Activated CD4-positive, alpha-beta T cell treated with anti-CD3 and anti-CD28 coated beads for 1 hour (primary cell): ENCODE results near the gene ARHGAP12.
"Not testable (repeated sequence)": the region's sequence is repeated elsewhere in the genome, so short reads cannot be mapped to it uniquely, and the experiment has no call there.

Experiments
- DNase-seq: peaks from one replicate; pipeline ENCODE4 v3.0.0-alpha.2; 2020

ARHGAP12 gene

GRCh38 chr10:31923389-31923788, 5.2 kb downstream of the ARHGAP12 start:
- no peak for DNase-seq

GRCh38 chr10:31921031-31921430, 7.6 kb downstream of the ARHGAP12 start:
- DNase-seq: no peak

- DNase-seq: no peak
Measured at GRCh38 chr10:31920538-31920937, 8.1 kb downstream of the ARHGAP12 start.

- DNase-seq: no peak
Measured at GRCh38 chr10:31918671-31919409, 9.8 kb downstream of the ARHGAP12 start.

- DNase-seq: no peak
Measured at GRCh38 chr10:31914370-31914769, 14.3 kb downstream of the ARHGAP12 start.

- no peak for DNase-seq
Measured at GRCh38 chr10:31912898-31913850, 15.5 kb downstream of the ARHGAP12 start.

GRCh38 chr10:31912289-31912688, 16.3 kb downstream of the ARHGAP12 start:
- no peak for DNase-seq

- no peak for DNase-seq
Measured at GRCh38 chr10:31910016-31910415, 18.6 kb downstream of the ARHGAP12 start.

- no peak for DNase-seq
Measured at GRCh38 chr10:31908157-31908556, 20.5 kb downstream of the ARHGAP12 start.

GRCh38 chr10:31906039-31906438, 22.6 kb downstream of the ARHGAP12 start:
- no peak for DNase-seq

GRCh38 chr10:31905586-31905985, 23.0 kb downstream of the ARHGAP12 start:
- no peak for DNase-seq

GRCh38 chr10:31902625-31903024, 26.0 kb downstream of the ARHGAP12 start:
- DNase-seq: no peak

GRCh38 chr10:31897506-31897905, 31.1 kb downstream of the ARHGAP12 start:
- no peak for DNase-seq

GRCh38 chr10:31896968-31897384, 31.7 kb downstream of the ARHGAP12 start:
- DNase-seq: no peak

- not testable (repeated sequence) for DNase-seq
Measured at GRCh38 chr10:31895722-31896121, 32.9 kb downstream of the ARHGAP12 start.

- no peak for DNase-seq
Measured at GRCh38 chr10:31888442-31888841, 40.2 kb downstream of the ARHGAP12 start.

GRCh38 chr10:31887850-31888249, 40.8 kb downstream of the ARHGAP12 start:
- DNase-seq: no peak

GRCh38 chr10:31886885-31887284, 41.7 kb downstream of the ARHGAP12 start:
- no peak for DNase-seq

GRCh38 chr10:31885971-31886370, 42.7 kb downstream of the ARHGAP12 start:
- no peak for DNase-seq

GRCh38 chr10:31884386-31884785, 44.2 kb downstream of the ARHGAP12 start:
- DNase-seq: no peak

- DNase-seq: no peak
Measured at GRCh38 chr10:31883397-31883796, 45.2 kb downstream of the ARHGAP12 start.

GRCh38 chr10:31878486-31878885, 50.1 kb downstream of the ARHGAP12 start:
- DNase-seq: no peak

- no peak for DNase-seq
Measured at GRCh38 chr10:31876652-31877352, 51.8 kb downstream of the ARHGAP12 start.
